Breast epithelium (tissue), 3 donors: ENCODE measurements around the gene ITIH2.

Source experiments
- CTCF ChIP-seq, 3 donors: fragments of 450-650 bp; IDR thresholded peaks; one replicate each; pipeline ENCODE4 v1.5.1; 2016 to 2017; ENCODE audit warnings: antibody characterized with exemption in 3 of 3, mild to moderate bottlenecking in 3 of 3, moderate library complexity in 3 of 3
- POLR2A ChIP-seq: fragments of 450-650 bp; IDR thresholded peaks from one replicate; pipeline ENCODE4 v1.6.1; 2016; ENCODE audit warnings: antibody characterized with exemption, mild to moderate bottlenecking, moderate library complexity
- POLR2AphosphoS5 ChIP-seq, 3 donors: sonication (generic); formaldehyde crosslinking; IDR thresholded peaks; one replicate each; pipeline ENCODE4 v1.6.1; 2017; ENCODE audit warnings: antibody characterized with exemption in 3 of 3

- TF ChIP-seq CTCF (IDR thresholded peaks at IDR 0.05): no peak
- no peak for TF ChIP-seq POLR2AphosphoS5 (IDR thresholded peaks at IDR 0.05)
- no peak for TF ChIP-seq POLR2A
These were observed 92.5 kb downstream of the ITIH2 start for GRCh38 chr10:7795605-7796004.
